Pancreas (tissue), 10 donors: ENCODE results near the gene FLAD1. TPM values are rescaled to one million over a fixed set of nuclear protein-coding genes. Genes with fewer than 3 reads are reported as not detected.

Source experiments
- ATAC-seq, 4 donors: fragments of 200-7000 bp; cut with Tn5 transposase; one replicate each; pipeline versions ENCODE4 v1.8.0 to v1.9.1; 2020; ENCODE audit warnings: mild to moderate bottlenecking in 4 of 4, moderate library complexity in 4 of 4
- DNase-seq, 6 donors: peaks; one replicate each; pipeline ENCODE4 v3.0.0-alpha.2; 2020
- FAIRE-seq: peaks from 2 replicates; lab custom pipeline; 2012; peaks lifted over from hg19 to GRCh38; lab: Jason Lieb, UNC
- H3K27ac ChIP-seq, 4 donors: fragments of 200-600 bp; sonication (generic); 1 replicate in 3 of 4; 2 replicates in 1 of 4; pipeline versions ENCODE4 v1.5.0 to v1.8.0; 2020
- H3K27me3 ChIP-seq, 4 donors: fragments of 200-600 bp; one replicate each; pipeline ENCODE4 v1.8.0; 2021
- H3K36me3 ChIP-seq, 3 donors: fragments of 200-600 bp; sonication (generic) in 1 of 3; one replicate each; pipeline versions ENCODE4 v1.5.0 to v1.8.0; 2020 to 2021
- H3K4me1 ChIP-seq, 3 donors: fragments of 200-600 bp; one replicate each; pipeline ENCODE4 v1.8.0; 2021
- H3K4me3 ChIP-seq, 4 donors: fragments of 200-600 bp; sonication (generic) in 2 of 4; one replicate each; pipeline versions ENCODE4 v1.5.0 to v1.8.0; 2020 to 2021
- H3K9me3 ChIP-seq, 4 donors: fragments of 200-600 bp; one replicate each; pipeline ENCODE4 v1.8.0; 2021
- CTCF ChIP-seq, 4 donors: fragments of 200-600 bp; sonication (generic) in 3 of 4; IDR thresholded peaks; one replicate each; pipeline versions ENCODE4 v1.5.0 to v1.8.0; 2021; ENCODE audit warnings: antibody characterized with exemption in 4 of 4
- WGBS, 2 donors: extraction: QIAGEN DNeasy Blood & Tissue Kit; methylation state at CpG; one replicate each; pipeline ENCODE4 v1.1.7; 2013; 5-methylcytosine and 5-hydroxymethylcytosine counted together
- intact Hi-C, 3 donors: fragments of 100-400 bp; cut with DNase I; formaldehyde crosslinking; loops; one replicate each; pipeline versions ENCODE4 v1.11.1 to v1.14.2; 2022
- polyA plus RNA-seq, 2 donors: library from polyadenylated mRNA; stranded (reverse); fragments of 200-250 nt; gene quantifications; one replicate each; pipeline ENCODE4 v1.2.3, GENCODE V29; 2013
- total RNA-seq, 6 donors: library from RNA; stranded (reverse); fragmentation: NEBNext Ultra II Directional in 4 of 6; extraction: Animal tissue kit (Norgen Biotek cat#: 25700) in 4 of 6; gene quantifications; one replicate each; pipeline versions ENCODE4 v1.2.1 to v1.2.4, GENCODE V29; 2021 to 2023
- donor health status: healthy with polysubstance abuse.
- donor health status: DM: no; HTN: no; CAD: no; lungs with moderate emphysema.
- donor health status: DM: no; HTN: no; CAD: no.
- donor health status: control.
- donor health status: control.
- donor health status: Bipolar disorder and iron deficiency.
- donor health status: DM: yes; HTN: yes; CAD: no.
- donor health status: DM: no; HTN: no; CAD: no.
- donor health status: DM: no; HTN: no; CAD: no.
- donor health status: DM: yes; HTN: yes; CAD: no.

Gene FLAD1
- total and polyA plus RNA-seq, 8 donors, result 8.3 to 28.6 (median 13.2) TPM

GRCh38 chr1:154958681-154959425, 24.3 kb upstream of the FLAD1 start:
- peaks cover 6 to 25% (median 18%) of the 10 kb centered on the region in 3 donors for H3K4me1 ChIP-seq
- H3K27ac ChIP-seq, result no peak overlapping the region

GRCh38 chr1:154959426-154959780, 23.7 kb upstream of the FLAD1 start:
- ATAC-seq (no peak), FAIRE-seq (no peak), DNase-seq (no peak)
- Histone ChIP-seq H3K4me3 (no peak overlapping the region), H3K36me3 (peaks cover 0 to 9% (median 7%) of the 10 kb centered on the region in 3 donors), H3K27me3 (no peaks in the 10 kb centered on the region), H3K27ac (no peak overlapping the region), H3K9me3 (no peaks in the 10 kb centered on the region), H3K4me1 (peaks cover 5 to 25% (median 18%) of the 10 kb centered on the region in 3 donors)
- intact Hi-C loops, result no loop called here
- no peak for TF ChIP-seq CTCF (IDR thresholded peaks at IDR 0.05)
- WGBS, 2 donors, result 88 to 96% methylated on average over 7 of the region's 7 CpGs

More at GRCh38 chr1:154958681-154959425, 24.3 kb upstream of the FLAD1 start:
- intact Hi-C loops, result no loop called here
- Histone ChIP-seq H3K4me3 (no peak overlapping the region), H3K36me3 (peaks cover 0 to 9% (median 7%) of the 10 kb centered on the region in 3 donors), H3K9me3 (no peaks in the 10 kb centered on the region), H3K27me3 (no peaks in the 10 kb centered on the region)
- no peak for TF ChIP-seq CTCF (IDR thresholded peaks at IDR 0.05)
- 88 to 90% methylated on average over 16 of the region's 16 CpGs for WGBS, 2 donors
- ATAC-seq, result no peak
- FAIRE-seq, result no peak
- peak in 2 of 6 donors; percentile 47 to 71 for DNase-seq

- whole genome bisulfite sequencing, 2 donors, result 35 to 36% methylated on average over 10 of the region's 10 CpGs
Observed at GRCh38 chr1:154960446-154961136, 22.6 kb upstream of the FLAD1 start.

More at GRCh38 chr1:154960446-154961136, 22.6 kb upstream of the FLAD1 start:
- DNase-seq (no peak), ATAC-seq (no peak), FAIRE-seq (no peak)
- no peaks in the 10 kb centered on the region for H3K9me3 ChIP-seq
- intact Hi-C loops, result loop anchor here in 2 of 3 donors (10.0 kb wide), 1 partner anchor 54 kb away; no protein-coding TSS in a partner anchor
- TF ChIP-seq CTCF (IDR thresholded peaks at IDR 0.05), result no peak
- H3K27ac ChIP-seq, result peak overlapping the region; percentile 89 to 98 (median 96)
- peaks cover 0 to 13% (median 12%) of the 10 kb centered on the region in 3 donors for H3K4me1 ChIP-seq
- H3K27me3 ChIP-seq, result no peaks in the 10 kb centered on the region
- peak overlapping the region in 3 of 4 donors; percentile 79 to 94 (median 91) for H3K4me3 ChIP-seq
- peaks cover 0 to 17% (median 14%) of the 10 kb centered on the region in 3 donors for H3K36me3 ChIP-seq
